ENCODE measurements around the gene SF3B1.

- TF ChIP-seq CTCF (IDR thresholded peaks at IDR 0.05) (no peak), POLR2A (IDR thresholded peaks at IDR 0.05; ENCODE audit: low read length) (no peak), EP300 (IDR thresholded peaks at IDR 0.05) (no peak), CBX8 (IDR thresholded peaks at IDR 0.05) (no peak), USF2 (IDR thresholded peaks at IDR 0.05) (no peak), PHF8 (IDR thresholded peaks at IDR 0.05; ENCODE audit: borderline replicate concordance, low read depth) (no peak), RCOR1 (IDR thresholded peaks at IDR 0.05; ENCODE audit: low read depth, low read length) (no peak), CEBPB (IDR thresholded peaks at IDR 0.05) (no peak), BHLHE40 (IDR thresholded peaks at IDR 0.05; ENCODE audit: low read depth, low read length) (no peak), JUNB (IDR thresholded peaks at IDR 0.05) (no peak), RFX5 (IDR thresholded peaks at IDR 0.05) (no peak), CBX2 (IDR thresholded peaks at IDR 0.05; ENCODE audit: borderline replicate concordance, low read depth) (no peak)
Observed at GRCh38 chr2:197414515-197414914, 20.3 kb downstream of the SF3B1 start.

All from A549 (cell line).